Hepatocyte (in vitro differentiated cells): ENCODE results near the gene ZFPM1. TPM values are rescaled to one million over a fixed set of nuclear protein-coding genes. Genes with fewer than 3 reads are reported as not detected.

ENCODE experiments used
- DNase-seq: peaks from one replicate; pipeline ENCODE4 v3.0.0-alpha.2; 2016; ENCODE audit warnings: low spot score
- H2AFZ ChIP-seq: fragments of 200-600 bp; sonication (generic); 2 replicates; pipeline ENCODE4 v1.6.0; 2016; ENCODE audit warnings: antibody characterized with exemption, mild to moderate bottlenecking
- H3K27ac ChIP-seq: fragments of 200-600 bp; sonication (generic); 2 replicates; pipeline ENCODE4 v1.5.1; 2016; ENCODE audit warnings: mild to moderate bottlenecking
- H3K27me3 ChIP-seq: fragments of 200-600 bp; sonication (generic); 2 replicates; pipeline ENCODE4 v1.6.1; 2016
- H3K36me3 ChIP-seq: fragments of 200-600 bp; sonication (generic); replicated peaks from 2 replicates; pipeline ENCODE4 v1.5.1; 2016; ENCODE audit warnings: low read depth; ENCODE audit not compliant: insufficient read depth
- H3K4me1 ChIP-seq: fragments of 200-600 bp; sonication (generic); 2 replicates; pipeline ENCODE4 v1.5.1; 2016; ENCODE audit warnings: mild to moderate bottlenecking, moderate library complexity; ENCODE audit not compliant: insufficient read depth
- H3K4me2 ChIP-seq: fragments of 200-600 bp; sonication (generic); 2 replicates; pipeline ENCODE4 v1.6.0; 2016
- H3K4me3 ChIP-seq: fragments of 200-600 bp; sonication (generic); 2 replicates; pipeline ENCODE4 v1.5.1; 2016; ENCODE audit warnings: mild to moderate bottlenecking
- H3K79me2 ChIP-seq: fragments of 200-600 bp; sonication (generic); 2 replicates; pipeline ENCODE4 v1.6.0; 2017; ENCODE audit warnings: mild to moderate bottlenecking
- H3K9me2 ChIP-seq: fragments of 200-600 bp; sonication (generic); replicated peaks from 2 replicates; pipeline ENCODE4 v1.6.0; 2017; ENCODE audit warnings: mild to moderate bottlenecking; ENCODE audit not compliant: insufficient read depth
- H3K9me3 ChIP-seq: fragments of 200-600 bp; sonication (generic); 2 replicates; pipeline ENCODE4 v1.5.1; 2016; ENCODE audit warnings: low read depth, mild to moderate bottlenecking
- H4K20me1 ChIP-seq: fragments of 200-600 bp; sonication (generic); 2 replicates; pipeline ENCODE4 v1.6.0; 2016; ENCODE audit warnings: mild to moderate bottlenecking; ENCODE audit not compliant: insufficient read depth, poor library complexity, severe bottlenecking
- EZH2 ChIP-seq: fragments of 200-600 bp; sonication (generic); IDR thresholded peaks from 2 replicates; pipeline ENCODE4 v1.6.1; 2016; ENCODE audit warnings: antibody characterized with exemption, mild to moderate bottlenecking, borderline replicate concordance
- EZH2phosphoT487 ChIP-seq: fragments of 200-600 bp; sonication (generic); IDR thresholded peaks from one replicate; pipeline ENCODE4 v1.6.1; 2018; ENCODE audit warnings: antibody characterized with exemption, mild to moderate bottlenecking, low read depth, moderate library complexity; ENCODE audit not compliant: unreplicated experiment, severe bottlenecking
- WGBS: methylation state at CpG from one replicate; pipeline ENCODE4 v1.1.6; 2016; ENCODE audit warnings: low lambda C conversion rate; ENCODE audit errors: missing lambda C conversion rate; 5-methylcytosine and 5-hydroxymethylcytosine counted together
- polyA plus RNA-seq: library from polyadenylated mRNA; unstranded; fragments of >200 nt; fragmentation: Nextera tagmentation; extraction: Ambion mirVana; gene quantifications from 2 replicates; pipeline ENCODE4 v1.2.1, GENCODE V29; 2016
- total RNA-seq: library from RNA; depleted of rRNA; stranded (reverse); fragments of >200 nt; gene quantifications from 2 replicates; pipeline ENCODE4 v1.2.3, GENCODE V29; 2014
- TF ChIP-seq, protein P1 (sequence below): fragments of 200-600 bp; sonication (generic); IDR thresholded peaks from 2 replicates; pipeline ENCODE4 v1.5.1; 2016; ENCODE audit warnings: antibody characterized with exemption, mild to moderate bottlenecking; ENCODE audit not compliant: poor library complexity

Gene ZFPM1
- total and polyA plus RNA-seq, 2 experiments from 2014 or later: 4.1 to 11.9 TPM

DNA sequence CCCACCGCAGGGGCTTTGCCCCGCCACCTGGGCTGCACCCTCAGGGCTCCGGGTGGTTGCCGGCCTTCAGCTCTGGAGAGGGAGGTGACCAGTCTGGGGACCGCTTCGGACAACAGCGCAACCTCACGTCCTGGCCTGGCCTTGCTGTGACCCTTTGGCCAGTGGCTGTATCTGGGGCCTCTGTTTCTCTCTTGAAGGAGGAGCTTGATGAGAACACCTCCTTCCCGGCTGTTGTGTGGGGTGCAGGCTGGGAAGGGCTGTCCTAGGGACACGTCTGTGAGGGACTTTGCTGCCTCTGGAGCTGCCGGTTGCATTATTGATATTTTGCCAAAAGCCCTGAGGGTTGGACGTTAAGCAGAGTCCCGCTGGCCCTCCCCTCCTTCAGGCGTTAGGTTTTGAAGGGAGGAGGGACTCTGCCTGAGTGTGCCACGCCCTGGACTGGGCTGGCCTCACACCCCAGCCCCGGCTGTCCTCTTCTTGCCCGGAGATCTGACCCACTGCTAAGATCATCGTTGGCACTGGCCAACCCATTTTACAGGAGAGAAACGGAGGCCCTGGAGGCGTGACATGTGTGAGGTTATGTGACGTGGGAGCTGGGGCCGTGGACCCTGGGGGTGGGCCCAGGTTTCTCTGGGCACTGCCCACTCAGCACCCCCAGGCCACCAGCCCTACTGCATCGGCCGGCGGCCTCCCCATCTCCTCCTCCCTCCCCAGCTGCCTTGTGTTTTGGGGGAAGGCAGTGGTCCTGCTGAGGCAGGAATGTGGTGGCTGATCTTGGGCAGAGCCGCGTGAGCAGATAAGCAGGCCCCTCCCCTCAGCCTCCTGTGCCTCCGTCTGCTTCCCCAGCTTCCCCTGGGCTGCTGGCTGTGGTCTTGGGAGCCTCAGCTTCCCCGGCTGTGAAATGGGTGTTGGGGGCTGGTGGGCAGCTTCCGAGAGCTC is 8.5 kb downstream of the ZFPM1 start:
- peak; percentile 69 for DNase-seq
- H3K9me3 ChIP-seq: no peaks in the 10 kb centered on the region
- peaks cover 36% of the 10 kb centered on the region for H3K4me1 ChIP-seq
- H3K36me3 ChIP-seq: no peaks in the 10 kb centered on the region
- peaks cover 95% of the 10 kb centered on the region for H3K79me2 ChIP-seq
- no peak overlapping the region for H3K4me3 ChIP-seq
- TF ChIP-seq EZH2phosphoT487 (no peak), EZH2 (no peak)
- TF ChIP-seq, protein P1, sequence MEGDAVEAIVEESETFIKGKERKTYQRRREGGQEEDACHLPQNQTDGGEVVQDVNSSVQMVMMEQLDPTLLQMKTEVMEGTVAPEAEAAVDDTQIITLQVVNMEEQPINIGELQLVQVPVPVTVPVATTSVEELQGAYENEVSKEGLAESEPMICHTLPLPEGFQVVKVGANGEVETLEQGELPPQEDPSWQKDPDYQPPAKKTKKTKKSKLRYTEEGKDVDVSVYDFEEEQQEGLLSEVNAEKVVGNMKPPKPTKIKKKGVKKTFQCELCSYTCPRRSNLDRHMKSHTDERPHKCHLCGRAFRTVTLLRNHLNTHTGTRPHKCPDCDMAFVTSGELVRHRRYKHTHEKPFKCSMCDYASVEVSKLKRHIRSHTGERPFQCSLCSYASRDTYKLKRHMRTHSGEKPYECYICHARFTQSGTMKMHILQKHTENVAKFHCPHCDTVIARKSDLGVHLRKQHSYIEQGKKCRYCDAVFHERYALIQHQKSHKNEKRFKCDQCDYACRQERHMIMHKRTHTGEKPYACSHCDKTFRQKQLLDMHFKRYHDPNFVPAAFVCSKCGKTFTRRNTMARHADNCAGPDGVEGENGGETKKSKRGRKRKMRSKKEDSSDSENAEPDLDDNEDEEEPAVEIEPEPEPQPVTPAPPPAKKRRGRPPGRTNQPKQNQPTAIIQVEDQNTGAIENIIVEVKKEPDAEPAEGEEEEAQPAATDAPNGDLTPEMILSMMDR: no peak
- no peak overlapping the region for H2AFZ ChIP-seq
- peak overlapping the region; percentile 64 for H3K4me2 ChIP-seq
- peak overlapping the region; percentile 59 for H3K27ac ChIP-seq
- H4K20me1 ChIP-seq: peaks cover 89% of the 10 kb centered on the region
- 39% methylated on average over 24 of the region's 30 CpGs for WGBS
- H3K27me3 ChIP-seq: no peaks in the 10 kb centered on the region
- no peaks in the 10 kb centered on the region for H3K9me2 ChIP-seq

DNA sequence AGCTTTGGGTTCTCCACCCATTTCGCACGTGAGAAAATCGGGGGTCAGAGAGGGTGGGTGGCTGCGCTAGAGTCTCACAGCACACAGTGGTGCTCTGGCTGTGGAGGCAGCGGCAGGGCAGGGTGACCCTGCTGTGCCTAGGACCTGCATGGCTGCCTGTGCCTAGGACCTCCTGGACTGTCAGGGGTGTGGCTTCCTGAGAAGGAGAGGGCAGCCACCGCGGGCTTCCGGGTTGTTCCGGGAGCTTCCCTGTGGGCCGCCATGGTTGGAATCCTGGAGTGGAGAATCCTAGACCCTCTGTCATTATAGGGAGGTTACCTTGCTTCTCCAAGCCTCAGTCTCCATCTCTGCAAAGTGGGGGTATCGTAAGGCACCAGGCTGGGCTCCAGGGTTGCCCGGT is 9.3 kb downstream of the ZFPM1 start:
- no peak for TF ChIP-seq EZH2phosphoT487
- TF ChIP-seq, protein P1: no peak
- TF ChIP-seq EZH2: no peak
- Histone ChIP-seq H3K79me2 (peaks cover 95% of the 10 kb centered on the region), H3K27ac (no peak overlapping the region), H3K36me3 (no peaks in the 10 kb centered on the region), H3K27me3 (no peaks in the 10 kb centered on the region), H2AFZ (no peak overlapping the region), H3K9me2 (no peaks in the 10 kb centered on the region), H3K4me1 (peaks cover 38% of the 10 kb centered on the region), H3K4me3 (no peak overlapping the region), H3K4me2 (peak overlapping the region; percentile 64), H3K9me3 (no peaks in the 10 kb centered on the region), H4K20me1 (peaks cover 89% of the 10 kb centered on the region)
- DNase-seq: no peak
- WGBS: 74% methylated on average over 12 of the region's 12 CpGs

DNA sequence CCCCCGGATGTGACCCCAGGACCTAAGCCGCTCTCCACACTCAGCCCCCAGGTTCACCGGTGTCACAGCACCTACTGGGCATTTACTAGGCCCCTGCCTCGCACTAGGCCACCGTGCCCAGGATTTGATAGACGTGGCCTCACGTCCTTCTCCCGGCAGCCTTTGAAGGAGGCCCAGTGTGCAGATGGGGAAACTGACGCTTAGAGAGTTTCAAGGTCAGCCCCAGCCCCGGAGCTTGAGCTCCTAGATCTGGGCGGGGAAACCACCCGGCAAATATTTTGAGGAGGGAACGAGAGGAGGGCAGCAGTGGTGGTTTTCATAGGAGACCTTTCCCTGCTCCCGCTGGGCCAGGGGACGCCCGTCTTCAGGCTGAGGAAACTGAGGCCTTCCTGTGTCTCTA is 10.3 kb downstream of the ZFPM1 start:
- no peak overlapping the region for H3K4me2 ChIP-seq
- peaks cover 93% of the 10 kb centered on the region for H3K79me2 ChIP-seq
- H2AFZ ChIP-seq: no peak overlapping the region
- H3K27me3 ChIP-seq: no peaks in the 10 kb centered on the region
- H3K4me1 ChIP-seq: peaks cover 40% of the 10 kb centered on the region
- H3K9me2 ChIP-seq: no peaks in the 10 kb centered on the region
- H3K4me3 ChIP-seq: no peak overlapping the region
- no peaks in the 10 kb centered on the region for H3K36me3 ChIP-seq
- no peak overlapping the region for H3K27ac ChIP-seq
- WGBS: 92% methylated on average over 16 of the region's 16 CpGs
- DNase-seq: no peak
- H4K20me1 ChIP-seq: peaks cover 86% of the 10 kb centered on the region
- no peaks in the 10 kb centered on the region for H3K9me3 ChIP-seq
- TF ChIP-seq, protein P1: no peak
- no peak for TF ChIP-seq EZH2
- no peak for TF ChIP-seq EZH2phosphoT487
